T-helper 9 cell (primary cell): ENCODE measurements around the gene MAU2.

Experiments used
- DNase-seq: peaks from one replicate; pipeline ENCODE4 v3.0.0-alpha.2; 2020

Gene MAU2

DNA sequence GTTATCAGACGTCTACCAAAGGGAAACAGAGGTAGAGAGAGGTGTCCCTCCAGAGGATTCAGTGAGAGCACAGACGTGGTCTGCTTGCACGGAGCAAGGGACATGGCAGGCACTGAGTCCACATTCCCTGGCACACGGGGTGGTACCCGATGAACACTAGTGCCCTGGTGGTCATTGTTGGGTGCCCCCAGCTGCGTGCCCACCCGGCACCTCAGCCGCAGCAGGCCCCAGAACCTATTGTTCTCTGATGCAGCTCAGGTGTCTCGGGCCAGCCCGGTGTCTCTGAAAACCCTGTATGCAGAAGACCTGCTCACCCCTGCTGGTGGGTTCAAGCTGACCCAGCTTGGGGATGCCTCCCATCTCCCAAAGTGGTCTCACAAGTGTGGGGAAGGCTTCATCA, 12.3 kb upstream of the MAU2 start:
- no peak for DNase-seq

DNA sequence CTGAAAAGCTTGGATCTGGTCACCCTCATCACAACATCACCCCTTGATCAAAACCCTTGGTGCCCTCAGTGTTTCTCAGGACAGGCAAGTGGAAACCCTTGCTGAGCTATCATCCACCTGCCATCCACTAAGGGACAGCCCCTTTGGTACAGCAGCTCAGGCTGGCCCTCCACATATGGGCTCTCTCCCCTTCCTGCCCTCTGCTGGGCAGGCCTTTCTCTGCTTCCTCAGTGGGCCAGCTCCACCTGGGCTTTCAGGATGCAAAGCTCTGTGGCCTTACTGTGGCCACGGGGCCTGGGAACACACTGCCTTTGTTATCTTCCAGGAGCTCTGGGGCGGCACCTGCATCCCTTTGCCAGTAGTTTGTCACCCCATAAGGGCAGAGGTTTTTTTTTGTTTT, 5.2 kb upstream of the MAU2 start:
- no peak for DNase-seq

- DNase-seq: no peak
Measured at GRCh38 chr19:19316082-19316481, 4.5 kb upstream of the MAU2 start.

DNA sequence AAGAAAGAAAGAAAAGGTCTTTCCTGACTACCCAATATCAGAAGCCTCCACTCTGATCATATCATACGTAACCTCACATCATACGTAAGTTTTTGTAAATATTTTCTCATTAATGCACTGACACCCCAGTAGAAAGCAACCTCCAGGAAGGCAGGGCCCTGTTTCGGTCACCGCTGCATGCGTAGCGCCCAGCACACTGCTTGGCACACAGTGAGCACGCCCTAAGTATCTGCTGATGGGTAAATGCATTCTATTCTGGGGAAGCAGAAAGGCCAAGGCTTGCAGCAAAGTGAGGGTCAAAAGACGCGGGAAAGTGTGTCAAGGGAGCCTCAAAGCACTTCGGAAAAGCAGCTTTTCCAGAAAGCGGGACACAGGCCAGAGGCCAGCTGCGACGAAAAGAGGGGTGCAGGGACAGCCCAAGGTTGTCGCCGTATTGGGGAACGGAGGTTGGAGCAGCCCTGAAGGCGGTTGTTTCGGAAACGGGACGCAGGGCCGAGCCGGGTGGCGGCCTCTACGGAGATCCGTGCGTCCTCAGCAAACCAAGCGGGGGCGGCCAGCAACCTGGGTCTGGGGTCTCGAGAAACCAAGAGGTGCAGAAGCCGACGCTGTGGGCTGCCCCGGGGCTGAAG, 783 bp upstream of the MAU2 start:
- no peak for DNase-seq

GRCh38 chr19:19321141-19321577, 530 bp downstream of the MAU2 start:
- DNase-seq: no peak

DNA sequence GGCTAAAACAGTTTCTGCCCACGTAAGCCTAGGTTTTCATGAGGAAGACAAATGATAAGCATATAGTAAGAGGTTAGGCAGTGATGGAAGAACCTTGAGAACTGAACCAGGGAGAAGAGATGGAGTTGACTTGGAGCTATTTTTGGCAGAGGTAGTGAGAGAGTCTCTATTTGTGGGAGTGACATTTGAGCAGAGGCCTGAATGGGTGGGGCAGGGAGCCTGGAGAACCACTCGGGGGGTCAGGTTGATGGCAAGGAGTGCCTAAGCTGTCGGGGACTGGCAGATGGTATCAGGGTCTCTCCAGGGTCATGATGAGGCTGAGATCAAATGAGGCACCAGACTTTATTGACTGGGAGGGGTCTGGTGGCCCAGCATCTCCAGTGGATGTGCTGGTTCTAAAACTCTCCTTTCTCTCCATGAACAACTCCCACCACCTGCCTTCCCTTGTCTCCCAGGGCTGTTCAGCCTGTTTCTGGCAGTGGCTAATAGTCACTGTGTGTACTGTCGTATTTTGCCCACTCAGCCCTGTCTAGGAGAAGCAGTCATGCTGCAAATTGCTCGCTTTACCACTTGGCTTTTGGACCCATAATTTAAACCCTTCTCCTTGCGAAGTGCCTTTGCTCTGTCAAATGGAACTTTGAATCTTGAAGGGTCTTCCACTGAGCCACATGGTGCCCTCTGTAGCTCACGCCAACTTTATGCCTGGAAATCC, 3.6 kb downstream of the MAU2 start:
- no peak for DNase-seq

GRCh38 chr19:19327672-19328071, 7.0 kb downstream of the MAU2 start:
- DNase-seq: no peak

- DNase-seq: no peak
Measured at GRCh38 chr19:19329126-19329525, 8.5 kb downstream of the MAU2 start.

GRCh38 chr19:19334063-19334988, 13.7 kb downstream of the MAU2 start:
- no peak for DNase-seq

DNA sequence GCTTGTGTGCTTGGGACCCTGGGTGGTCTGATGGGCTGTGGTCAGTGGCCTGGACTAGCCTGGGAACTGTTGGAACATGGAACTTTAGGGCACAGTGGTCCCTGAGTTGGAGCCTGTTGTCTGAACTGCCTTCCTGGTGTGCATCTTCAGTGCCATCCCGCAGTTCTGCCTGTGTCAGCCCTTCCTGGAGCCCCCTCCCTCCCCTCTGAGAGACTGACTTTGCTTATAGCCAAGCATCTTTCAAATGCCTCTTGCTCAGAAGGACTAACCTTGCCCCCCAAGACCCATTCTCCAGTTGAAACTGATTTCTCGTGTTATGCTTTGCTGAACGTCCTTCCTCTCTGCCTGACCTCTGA, 14.3 kb downstream of the MAU2 start:
- DNase-seq: no peak

- no peak for DNase-seq
Measured at GRCh38 chr19:19335408-19336158, 15.0 kb downstream of the MAU2 start.

DNA sequence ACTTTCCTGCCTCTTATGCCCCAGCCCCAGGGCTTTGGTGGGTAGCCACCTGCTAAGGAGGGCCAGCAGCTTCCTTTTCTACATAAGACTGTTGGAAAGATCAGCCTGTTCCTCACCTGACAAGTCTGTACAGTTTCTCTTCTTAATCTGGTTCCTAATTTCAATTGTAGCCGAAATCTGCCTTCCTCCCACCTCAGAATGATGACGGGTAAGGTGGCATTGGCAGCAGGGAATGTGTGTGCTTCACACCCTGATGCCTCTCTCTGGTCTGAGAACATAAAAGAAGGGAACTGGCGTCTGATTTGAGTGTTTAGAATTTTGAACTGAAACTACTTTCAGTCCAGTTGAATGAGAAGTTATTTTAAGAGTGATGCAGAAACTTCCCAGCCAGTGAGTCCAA, 16.0 kb downstream of the MAU2 start:
- no peak for DNase-seq

GRCh38 chr19:19337120-19337519, 16.5 kb downstream of the MAU2 start:
- DNase-seq: no peak

DNA sequence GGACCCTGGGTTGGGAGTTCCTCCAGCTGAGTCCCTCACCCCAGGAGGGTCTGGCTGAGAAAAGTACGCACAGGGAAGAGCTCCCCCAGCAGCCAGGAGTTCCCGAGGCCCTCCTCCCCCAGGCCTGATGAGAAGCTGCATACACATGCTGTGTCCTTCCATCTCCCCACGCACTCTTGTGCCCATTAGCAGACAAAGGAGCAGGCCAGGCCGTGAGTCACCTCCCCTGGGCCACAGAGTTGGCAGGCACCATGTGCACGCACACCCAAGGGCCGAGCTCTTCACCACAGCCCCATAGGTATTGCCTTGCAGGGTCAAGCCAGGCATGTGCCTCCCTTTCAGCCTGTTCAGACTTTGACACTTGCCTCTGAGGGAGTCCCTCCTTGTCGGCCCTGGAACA, 17.5 kb downstream of the MAU2 start:
- DNase-seq: no peak

- DNase-seq: no peak
Measured at GRCh38 chr19:19341026-19341425, 20.4 kb downstream of the MAU2 start.

GRCh38 chr19:19342086-19343015, 21.7 kb downstream of the MAU2 start:
- DNase-seq: no peak

GRCh38 chr19:19343016-19343362, 22.4 kb downstream of the MAU2 start:
- DNase-seq: no peak

DNA sequence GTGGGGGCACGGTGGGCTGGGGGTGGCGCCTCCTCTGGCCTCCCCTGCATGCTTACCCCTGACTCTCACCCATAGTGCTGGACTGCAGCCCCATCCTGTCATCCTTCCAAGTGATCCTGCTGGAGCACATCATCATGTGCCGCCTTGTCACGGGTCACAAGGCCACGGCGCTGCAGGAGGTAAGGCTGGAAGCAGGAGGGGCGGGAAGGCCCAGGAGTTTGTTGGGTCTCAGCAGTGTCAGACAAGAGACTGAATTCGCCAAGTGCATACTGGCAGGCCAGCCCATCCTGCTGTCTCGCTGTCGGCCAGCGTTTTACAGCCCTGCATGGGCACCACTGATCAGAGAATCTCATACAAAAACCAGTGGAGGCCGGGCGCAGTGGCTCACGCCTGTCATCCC, 23.1 kb downstream of the MAU2 start:
- DNase-seq: no peak

DNA sequence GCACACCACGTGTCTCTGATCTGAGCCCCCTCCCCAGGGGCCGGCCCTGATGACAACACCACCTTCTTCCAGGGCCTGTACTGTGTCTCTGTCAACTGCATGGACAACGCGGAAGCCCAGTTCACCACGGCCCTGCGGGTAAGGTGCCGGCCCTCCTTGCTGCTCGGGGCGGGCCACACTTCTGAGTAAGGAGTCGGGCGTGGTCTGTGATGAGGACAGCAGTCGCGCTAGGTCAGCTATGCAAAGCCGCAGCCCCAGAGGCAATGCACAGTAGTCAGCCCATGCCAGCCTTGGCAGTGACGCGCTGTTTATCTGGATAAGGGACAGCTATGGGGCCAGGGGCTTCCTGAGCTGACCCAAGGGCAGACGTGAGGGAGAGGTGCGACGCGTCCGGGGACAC, 24.6 kb downstream of the MAU2 start:
- no peak for DNase-seq

GRCh38 chr19:19345970-19346369, 25.3 kb downstream of the MAU2 start:
- DNase-seq: no peak

DNA sequence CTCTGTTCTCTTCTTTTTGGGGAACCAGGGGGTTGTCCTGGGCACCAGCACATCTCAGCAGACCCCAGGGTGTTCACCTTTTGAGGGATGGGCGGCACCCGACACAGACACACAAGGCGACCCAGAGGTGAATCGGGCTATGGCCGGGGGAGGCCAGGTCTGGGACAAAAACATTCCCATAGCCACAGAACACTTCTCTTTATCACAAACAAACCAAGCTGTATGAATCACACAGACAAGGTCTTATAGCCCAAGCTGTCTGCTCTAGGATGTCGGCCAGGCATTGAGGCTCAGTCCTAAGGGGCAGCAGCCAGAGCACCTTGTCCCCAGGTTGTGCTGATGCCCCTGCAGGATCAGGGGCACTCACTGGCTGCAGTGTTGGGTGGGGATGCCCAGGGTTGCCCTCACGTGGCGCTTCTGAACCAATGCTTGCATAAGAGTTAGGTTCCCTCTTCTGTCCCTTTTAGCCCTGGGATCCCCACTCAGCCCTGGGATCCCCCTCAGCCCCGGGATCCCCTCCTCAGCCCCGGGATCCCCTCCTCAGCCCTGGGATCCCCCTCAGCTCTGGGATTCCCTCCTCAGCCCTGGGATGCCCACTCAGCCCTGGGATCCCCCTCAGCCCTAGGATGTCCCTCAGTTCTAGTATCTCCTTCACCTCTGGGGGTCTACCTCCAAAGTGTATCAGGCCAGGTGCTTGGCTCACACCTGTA, 26.9 kb downstream of the MAU2 start:
- DNase-seq: no peak
